22Rv1 (cell line): ENCODE results near the gene KRT6B.

Experiments used
- ZFX ChIP-seq: fragments of 450-650 bp; IDR thresholded peaks from 2 replicates; pipeline ENCODE4 v1.6.1; 2017; ENCODE audit warnings: antibody characterized with exemption, borderline replicate concordance
- TF ChIP-seq, protein P1 (sequence below): fragments of 450-650 bp; IDR thresholded peaks from 2 replicates; pipeline ENCODE4 v1.5.1; 2017; ENCODE audit warnings: mild to moderate bottlenecking

DNA sequence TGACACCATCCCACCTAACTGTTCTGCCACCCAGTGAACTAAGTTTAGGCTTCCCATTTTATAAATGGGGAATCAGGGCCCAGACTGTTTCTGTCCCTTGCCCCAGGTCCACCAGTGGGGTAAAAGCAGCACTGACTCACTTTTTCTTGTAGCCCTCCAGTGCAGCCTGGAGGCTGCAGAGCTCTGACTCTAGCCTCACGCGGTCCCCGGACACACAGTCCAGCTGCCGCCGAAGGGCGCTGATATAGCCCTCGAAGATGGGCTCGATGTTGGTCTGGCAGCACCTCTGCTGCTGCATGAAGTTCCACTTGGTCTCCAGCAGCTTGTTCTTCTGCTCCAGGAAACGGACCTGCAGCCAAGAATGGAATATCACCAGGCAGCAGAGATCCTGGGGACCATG is 48.4 kb downstream of the KRT6B start:
- TF ChIP-seq, protein P1, sequence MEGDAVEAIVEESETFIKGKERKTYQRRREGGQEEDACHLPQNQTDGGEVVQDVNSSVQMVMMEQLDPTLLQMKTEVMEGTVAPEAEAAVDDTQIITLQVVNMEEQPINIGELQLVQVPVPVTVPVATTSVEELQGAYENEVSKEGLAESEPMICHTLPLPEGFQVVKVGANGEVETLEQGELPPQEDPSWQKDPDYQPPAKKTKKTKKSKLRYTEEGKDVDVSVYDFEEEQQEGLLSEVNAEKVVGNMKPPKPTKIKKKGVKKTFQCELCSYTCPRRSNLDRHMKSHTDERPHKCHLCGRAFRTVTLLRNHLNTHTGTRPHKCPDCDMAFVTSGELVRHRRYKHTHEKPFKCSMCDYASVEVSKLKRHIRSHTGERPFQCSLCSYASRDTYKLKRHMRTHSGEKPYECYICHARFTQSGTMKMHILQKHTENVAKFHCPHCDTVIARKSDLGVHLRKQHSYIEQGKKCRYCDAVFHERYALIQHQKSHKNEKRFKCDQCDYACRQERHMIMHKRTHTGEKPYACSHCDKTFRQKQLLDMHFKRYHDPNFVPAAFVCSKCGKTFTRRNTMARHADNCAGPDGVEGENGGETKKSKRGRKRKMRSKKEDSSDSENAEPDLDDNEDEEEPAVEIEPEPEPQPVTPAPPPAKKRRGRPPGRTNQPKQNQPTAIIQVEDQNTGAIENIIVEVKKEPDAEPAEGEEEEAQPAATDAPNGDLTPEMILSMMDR: no peak
- no peak for TF ChIP-seq ZFX
